Renal cortical epithelial cell (primary cell): ENCODE results near the gene LZTS3. TPM values are rescaled to one million over a fixed set of nuclear protein-coding genes. Genes with fewer than 3 reads are reported as not detected.
A peak's percentile ranks its signal among the peaks of the same experiment; 100 is the strongest.
"Not testable (repeated sequence)": the region's sequence is repeated elsewhere in the genome, so short reads cannot be mapped to it uniquely, and the experiment has no call there.

ENCODE experiments used
- DNase-seq: peaks from one replicate; pipeline ENCODE4 v3.0.0-alpha.2; 2011; ENCODE audit warnings: low read depth
- total RNA-seq: library from RNA; depleted of rRNA; stranded (reverse); fragments of >200 nt; gene quantifications from 2 replicates; pipeline ENCODE4 v1.2.3, GENCODE V29; 2014

LZTS3 gene
- total RNA-seq, 1 donor from 2014 or later, result 23.5 TPM

- no peak for DNase-seq
These were observed 5.6 kb downstream of the LZTS3 start for GRCh38 chr20:3167738-3168078.

- no peak for DNase-seq
These were observed 6.4 kb downstream of the LZTS3 start for GRCh38 chr20:3166913-3167342.

- DNase-seq, result no peak
These were observed 6.9 kb downstream of the LZTS3 start for GRCh38 chr20:3166338-3166912.

- DNase-seq, result no peak
These were observed 7.6 kb downstream of the LZTS3 start for GRCh38 chr20:3165473-3166337.

GRCh38 chr20:3164763-3165410 lies 8.5 kb downstream of the LZTS3 start:
- DNase-seq, result no peak

- no peak for DNase-seq
These were observed 9.1 kb downstream of the LZTS3 start for GRCh38 chr20:3164043-3164762.

GRCh38 chr20:3163099-3164042 lies 10.0 kb downstream of the LZTS3 start:
- DNase-seq, result no peak

- peak; percentile 67 for DNase-seq
These were observed 11.2 kb downstream of the LZTS3 start for GRCh38 chr20:3162080-3162611.

GRCh38 chr20:3161316-3162079 lies 11.9 kb downstream of the LZTS3 start:
- DNase-seq, result no peak

GRCh38 chr20:3160418-3160817 lies 12.9 kb downstream of the LZTS3 start:
- no peak for DNase-seq

- no peak for DNase-seq
These were observed 14.3 kb downstream of the LZTS3 start for GRCh38 chr20:3158968-3159431.

- DNase-seq, result no peak
These were observed 15.5 kb downstream of the LZTS3 start for GRCh38 chr20:3157817-3158216.

- DNase-seq, result no peak
These were observed 16.3 kb downstream of the LZTS3 start for GRCh38 chr20:3156811-3157619.

GRCh38 chr20:3152057-3152644 lies 21.2 kb downstream of the LZTS3 start:
- DNase-seq, result not testable (repeated sequence)

- DNase-seq, result no peak
These were observed 22.4 kb downstream of the LZTS3 start for GRCh38 chr20:3150908-3151307.

GRCh38 chr20:3146732-3147341 lies 26.5 kb downstream of the LZTS3 start:
- peak; percentile 14 for DNase-seq

- DNase-seq, result no peak
These were observed 31.6 kb downstream of the LZTS3 start for GRCh38 chr20:3141757-3142156.

- DNase-seq, result no peak
These were observed 35.9 kb downstream of the LZTS3 start for GRCh38 chr20:3137492-3137891.
